ENCODE data around the gene BTBD16. TPM values are rescaled to one million over a fixed set of nuclear protein-coding genes. Genes with fewer than 3 reads are reported as not detected.

Gene BTBD16
- polyA plus RNA-seq, 3 donors, result not detected

DNA sequence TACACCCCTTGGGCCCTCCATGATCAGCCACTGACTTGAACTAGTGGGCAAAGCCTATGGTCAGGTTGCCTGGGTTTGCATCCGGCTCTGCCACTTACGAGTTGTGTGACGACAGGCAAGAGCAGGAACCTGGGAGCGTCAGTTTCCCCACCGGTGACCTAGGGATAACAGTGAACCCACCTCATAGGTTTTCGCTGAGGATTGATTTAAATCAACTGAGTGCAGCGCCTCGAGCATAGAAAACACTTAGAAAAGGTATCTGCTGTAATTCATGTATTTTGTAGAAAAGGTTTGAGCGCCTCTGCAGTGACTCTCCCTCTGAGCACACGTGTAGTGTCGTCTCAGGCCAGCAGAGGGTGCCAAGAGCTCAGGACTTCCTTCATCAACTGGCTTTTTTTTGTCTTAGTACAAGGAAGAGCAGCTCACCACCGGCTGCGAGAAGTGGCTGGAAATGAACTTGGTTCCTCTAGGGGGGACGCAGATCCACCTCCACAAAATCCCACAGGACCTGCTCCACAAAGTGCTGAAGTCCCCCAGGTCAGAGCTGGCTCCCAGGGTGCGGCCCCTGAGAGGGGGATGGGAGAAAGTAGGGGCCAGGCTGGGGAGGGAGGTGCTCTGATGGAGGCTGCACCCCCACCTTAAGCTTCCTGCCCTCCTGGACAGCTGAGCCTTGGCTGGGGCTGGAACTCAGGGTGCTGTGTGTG is 27.7 kb downstream of the BTBD16 start:
- intact Hi-C loops (cut with micrococcal nuclease), result loop anchor here (2.0 to 10.0 kb wide), 4 partner anchors 136 to 269 kb away; partner anchors contain the start of gene DMBT1 (in 1 of the 2)
- peak; percentile 21 to 45 (median 43) for DNase-seq
- Mint-ChIP-seq H3K4me3 (no peak overlapping the region), H3K36me3 (no peaks in the 10 kb centered on the region), H3K27ac (no peak overlapping the region), H3K27me3 (ENCODE audit: low read depth in 3 of 3) (peaks cover 3 to 9% (median 8%) of the 10 kb centered on the region in 3 donors), H3K4me1 (no peaks in the 10 kb centered on the region), H3K9me3 (no peaks in the 10 kb centered on the region)
- Histone ChIP-seq H3K9me3 (replicated peaks in 1 of 2; ENCODE audit: control insufficient read depth in 1 of 2, insufficient read depth in 1 of 2, low read length in 2 of 2) (no peaks in the 10 kb centered on the region), H3K4me3 (replicated peaks in 1 of 3; ENCODE audit: low read depth in 2 of 3, low read length in 3 of 3) (no peak overlapping the region), H4K20me1 (ENCODE audit: insufficient read depth, low read length) (no peaks in the 10 kb centered on the region), H3K27me3 (ENCODE audit: control insufficient read depth in 2 of 2, insufficient read depth in 2 of 2, low read length in 2 of 2) (no peaks in the 10 kb centered on the region), H3K36me3 (replicated peaks in 1 of 2; ENCODE audit: control insufficient read depth in 1 of 2, insufficient read depth in 2 of 2, low read length in 2 of 2) (no peaks in the 10 kb centered on the region), H3K79me2 (ENCODE audit: insufficient read depth, low read length) (no peaks in the 10 kb centered on the region), H2AFZ (ENCODE audit: insufficient read depth, low read depth, low read length, poor library complexity, severe bottlenecking) (no peak overlapping the region), H3K9ac (ENCODE audit: insufficient read depth, low read length, poor library complexity, severe bottlenecking) (no peak overlapping the region), H3K4me2 (replicated peaks; ENCODE audit: extremely low read depth, low read length, poor library complexity, severe bottlenecking) (no peak overlapping the region), H3K4me1 (ENCODE audit: control insufficient read depth in 1 of 2, insufficient read depth in 2 of 2, low read length in 2 of 2) (no peaks in the 10 kb centered on the region), H3K27ac (ENCODE audit: low read depth in 1 of 2, low read length in 2 of 2) (no peak overlapping the region)
- TF ChIP-seq, protein P1, sequence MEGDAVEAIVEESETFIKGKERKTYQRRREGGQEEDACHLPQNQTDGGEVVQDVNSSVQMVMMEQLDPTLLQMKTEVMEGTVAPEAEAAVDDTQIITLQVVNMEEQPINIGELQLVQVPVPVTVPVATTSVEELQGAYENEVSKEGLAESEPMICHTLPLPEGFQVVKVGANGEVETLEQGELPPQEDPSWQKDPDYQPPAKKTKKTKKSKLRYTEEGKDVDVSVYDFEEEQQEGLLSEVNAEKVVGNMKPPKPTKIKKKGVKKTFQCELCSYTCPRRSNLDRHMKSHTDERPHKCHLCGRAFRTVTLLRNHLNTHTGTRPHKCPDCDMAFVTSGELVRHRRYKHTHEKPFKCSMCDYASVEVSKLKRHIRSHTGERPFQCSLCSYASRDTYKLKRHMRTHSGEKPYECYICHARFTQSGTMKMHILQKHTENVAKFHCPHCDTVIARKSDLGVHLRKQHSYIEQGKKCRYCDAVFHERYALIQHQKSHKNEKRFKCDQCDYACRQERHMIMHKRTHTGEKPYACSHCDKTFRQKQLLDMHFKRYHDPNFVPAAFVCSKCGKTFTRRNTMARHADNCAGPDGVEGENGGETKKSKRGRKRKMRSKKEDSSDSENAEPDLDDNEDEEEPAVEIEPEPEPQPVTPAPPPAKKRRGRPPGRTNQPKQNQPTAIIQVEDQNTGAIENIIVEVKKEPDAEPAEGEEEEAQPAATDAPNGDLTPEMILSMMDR (IDR thresholded peaks at IDR 0.05), result peak; percentile 81
- 37% methylated on average over 10 of the region's 15 CpGs for WGBS (ENCODE audit: insufficient coverage)

DNA sequence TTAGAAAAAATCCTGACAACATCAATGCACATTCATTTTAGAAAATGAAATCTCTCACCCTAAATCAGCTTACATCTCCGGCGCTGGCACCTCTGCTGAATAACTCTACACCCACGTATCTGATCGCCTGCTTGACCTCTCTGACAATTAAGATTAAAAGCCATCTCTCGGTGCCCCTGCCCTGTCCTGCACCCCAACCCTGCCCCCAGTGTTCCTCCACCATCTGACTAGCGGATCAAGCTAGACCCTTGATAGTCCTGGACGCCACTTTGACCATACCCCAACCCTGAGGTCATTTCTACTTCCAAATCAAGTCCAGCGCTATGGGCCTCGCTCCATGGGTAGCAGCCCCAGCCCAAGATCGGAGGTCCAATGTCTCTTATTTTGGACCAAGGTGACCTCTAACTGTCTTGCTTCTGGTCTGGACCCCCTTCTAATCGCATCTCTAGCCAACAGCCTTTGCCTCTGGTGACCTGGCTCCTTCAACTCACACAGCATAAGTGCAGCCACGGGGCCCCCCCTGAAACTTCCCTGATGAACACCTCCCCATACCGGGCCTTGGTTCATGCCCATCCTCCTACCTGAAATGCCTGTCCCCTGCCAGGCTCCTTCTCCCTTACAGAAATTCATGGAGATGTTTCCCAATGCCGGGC is 28.5 kb downstream of the BTBD16 start:
- H3K4me3 Mint-ChIP-seq, result no peak overlapping the region
- Histone ChIP-seq H3K27ac (ENCODE audit: low read depth in 1 of 2, low read length in 2 of 2) (no peak overlapping the region), H3K36me3 (replicated peaks in 1 of 2; ENCODE audit: control insufficient read depth in 1 of 2, insufficient read depth in 2 of 2, low read length in 2 of 2) (no peaks in the 10 kb centered on the region), H3K4me2 (replicated peaks; ENCODE audit: extremely low read depth, low read length, poor library complexity, severe bottlenecking) (no peak overlapping the region), H3K9me3 (replicated peaks in 1 of 2; ENCODE audit: control insufficient read depth in 1 of 2, insufficient read depth in 1 of 2, low read length in 2 of 2) (no peaks in the 10 kb centered on the region), H3K4me1 (ENCODE audit: control insufficient read depth in 1 of 2, insufficient read depth in 2 of 2, low read length in 2 of 2) (no peaks in the 10 kb centered on the region), H3K27me3 (ENCODE audit: control insufficient read depth in 2 of 2, insufficient read depth in 2 of 2, low read length in 2 of 2) (no peaks in the 10 kb centered on the region), H3K4me3 (replicated peaks in 1 of 3; ENCODE audit: low read depth in 2 of 3, low read length in 3 of 3) (no peak overlapping the region), H3K79me2 (ENCODE audit: insufficient read depth, low read length) (no peaks in the 10 kb centered on the region), H3K9ac (ENCODE audit: insufficient read depth, low read length, poor library complexity, severe bottlenecking) (no peak overlapping the region), H4K20me1 (ENCODE audit: insufficient read depth, low read length) (no peaks in the 10 kb centered on the region), H2AFZ (ENCODE audit: insufficient read depth, low read depth, low read length, poor library complexity, severe bottlenecking) (no peak overlapping the region)
- H3K27ac Mint-ChIP-seq, result no peak overlapping the region
- intact Hi-C loops (cut with micrococcal nuclease), result loop anchor here (2.0 to 10.0 kb wide), 4 partner anchors 135 to 268 kb away; partner anchors contain the start of gene DMBT1 (in 1 of the 2)
- H3K36me3 Mint-ChIP-seq, result no peaks in the 10 kb centered on the region
- no peaks in the 10 kb centered on the region for H3K9me3 Mint-ChIP-seq
- TF ChIP-seq, protein P1 (IDR thresholded peaks at IDR 0.05), result no peak
- no peaks in the 10 kb centered on the region for H3K4me1 Mint-ChIP-seq
- peaks cover 3 to 9% (median 9%) of the 10 kb centered on the region in 3 donors for H3K27me3 Mint-ChIP-seq (ENCODE audit: low read depth in 3 of 3)
- WGBS (ENCODE audit: insufficient coverage), result 96% methylated on average over 11 of the region's 14 CpGs
- no peak for DNase-seq
